ENCODE results near the gene PNMA8C. TPM values are rescaled to one million over a fixed set of nuclear protein-coding genes. Genes with fewer than 3 reads are reported as not detected.

The PNMA8C gene
- total RNA-seq, 6 donors from 2014 or later, result under 0.01 to 0.27 TPM; not detected in 4

GRCh38 chr19:46429999-46430398 is 1.3 kb upstream of the PNMA8C start:
- DNase-seq (no peak), ATAC-seq (ENCODE audit: low FRiP score in 2 of 2) (no peak)
- no peak for TF ChIP-seq EP300 (IDR thresholded peaks at IDR 0.05)
- H3K4me3 ChIP-seq, result no peak overlapping the region
- peaks cover 0 to 3% (median 0%) of the 10 kb centered on the region in 4 donors for H3K27me3 ChIP-seq
- 70 to 76% methylated on average over 4 of the region's 4 CpGs for WGBS, 2 donors
- H3K36me3 ChIP-seq, result no peaks in the 10 kb centered on the region
- no peaks in the 10 kb centered on the region for H3K9me3 ChIP-seq
- H3K27ac ChIP-seq, result no peak overlapping the region
- peaks cover 0 to 22% (median 11%) of the 10 kb centered on the region in 4 donors for H3K4me1 ChIP-seq

- ATAC-seq (ENCODE audit: low FRiP score in 2 of 2), result no peak
- WGBS, 2 donors, result 82 to 85% methylated on average over 17 of the region's 17 CpGs
These were observed 1.2 kb downstream of the PNMA8C start for GRCh38 chr19:46427518-46428045.

GRCh38 chr19:46426506-46427162 is 2.1 kb downstream of the PNMA8C start:
- peaks cover 0 to 22% (median 11%) of the 10 kb centered on the region in 4 donors for H3K4me1 ChIP-seq
- H3K27ac ChIP-seq, result peak overlapping the region in 2 of 4 donors; percentile 18 to 55

More at GRCh38 chr19:46427518-46428045, 1.2 kb downstream of the PNMA8C start:
- Histone ChIP-seq H3K36me3 (no peaks in the 10 kb centered on the region), H3K4me1 (peaks cover 0 to 22% (median 11%) of the 10 kb centered on the region in 4 donors), H3K27ac (no peak overlapping the region), H3K9me3 (no peaks in the 10 kb centered on the region), H3K4me3 (no peak overlapping the region), H3K27me3 (peaks cover 0 to 3% (median 0%) of the 10 kb centered on the region in 4 donors)
- DNase-seq, result no peak
- TF ChIP-seq POLR2A (IDR thresholded peaks at IDR 0.05) (no peak), EP300 (IDR thresholded peaks at IDR 0.05) (no peak), POLR2AphosphoS5 (IDR thresholded peaks at IDR 0.05) (no peak), CTCF (IDR thresholded peaks at IDR 0.05) (no peak)

GRCh38 chr19:46426035-46426505 is 2.7 kb downstream of the PNMA8C start:
- Histone ChIP-seq H3K36me3 (no peaks in the 10 kb centered on the region), H3K4me1 (peaks cover 0 to 22% (median 11%) of the 10 kb centered on the region in 4 donors), H3K9me3 (no peaks in the 10 kb centered on the region), H3K4me3 (peak overlapping the region in 3 of 4 donors; percentile 45 to 54 (median 50)), H3K27me3 (peaks cover 0 to 3% (median 0%) of the 10 kb centered on the region in 4 donors), H3K27ac (peak overlapping the region in 2 of 4 donors; percentile 18 to 55)
- ATAC-seq (ENCODE audit: low FRiP score in 2 of 2), result peak; percentile 5 to 42
- DNase-seq, result peak in 1 of 2 donors; percentile 32
- no peak for TF ChIP-seq CTCF (IDR thresholded peaks at IDR 0.05)
- no peak for TF ChIP-seq POLR2A (IDR thresholded peaks at IDR 0.05)
- TF ChIP-seq POLR2AphosphoS5 (IDR thresholded peaks at IDR 0.05), result no peak
- TF ChIP-seq EP300 (IDR thresholded peaks at IDR 0.05), result no peak
- WGBS, 2 donors, result 5 to 10% methylated on average over 8 to 10 of the region's 10 CpGs

More at GRCh38 chr19:46426506-46427162, 2.1 kb downstream of the PNMA8C start:
- Histone ChIP-seq H3K4me3 (peak overlapping the region in 3 of 4 donors; percentile 45 to 54 (median 50)), H3K27me3 (peaks cover 0 to 3% (median 0%) of the 10 kb centered on the region in 4 donors), H3K9me3 (no peaks in the 10 kb centered on the region), H3K36me3 (no peaks in the 10 kb centered on the region)
- WGBS, 2 donors, result 3 to 4% methylated on average over 15 to 32 of the region's 32 CpGs
- TF ChIP-seq POLR2A (IDR thresholded peaks at IDR 0.05) (no peak), POLR2AphosphoS5 (IDR thresholded peaks at IDR 0.05) (no peak), EP300 (IDR thresholded peaks at IDR 0.05) (no peak), CTCF (IDR thresholded peaks at IDR 0.05) (no peak)
- ATAC-seq (ENCODE audit: low FRiP score in 2 of 2) (peak; percentile 72 to 83), DNase-seq (peak; percentile 70 to 88)

- no peaks in the 10 kb centered on the region for H3K9me3 ChIP-seq
- ATAC-seq (ENCODE audit: low FRiP score in 2 of 2) (no peak), DNase-seq (no peak)
- H3K36me3 ChIP-seq, result no peaks in the 10 kb centered on the region
- H3K4me1 ChIP-seq, result peaks cover 0 to 11% (median 5%) of the 10 kb centered on the region in 4 donors
- no peak overlapping the region for H3K4me3 ChIP-seq
- WGBS, 2 donors, result 67 to 75% methylated on average over 5 of the region's 5 CpGs
- H3K27ac ChIP-seq, result no peak overlapping the region
- TF ChIP-seq POLR2A (IDR thresholded peaks at IDR 0.05) (no peak), POLR2AphosphoS5 (IDR thresholded peaks at IDR 0.05) (no peak), CTCF (IDR thresholded peaks at IDR 0.05) (no peak), EP300 (IDR thresholded peaks at IDR 0.05) (no peak)
- peaks cover 0 to under 1% (median 0%) of the 10 kb centered on the region in 4 donors for H3K27me3 ChIP-seq
These were observed 5.5 kb downstream of the PNMA8C start for GRCh38 chr19:46423188-46423587.
